IMR-90 (cell line): ENCODE data around the gene NR4A2. TPM values are rescaled to one million over a fixed set of nuclear protein-coding genes. Genes with fewer than 3 reads are reported as not detected.

ENCODE experiments used
- ATAC-seq: fragments of 200-7000 bp; cut with Tn5 transposase; 2 replicates; pipeline ENCODE4 v1.9.1; 2020; ENCODE audit warnings: low read depth, mild to moderate bottlenecking, moderate library complexity
- BruUV-seq: library from RNA; stranded (reverse); fragments of 400-500 nt; replicated peaks from 2 replicates; lab custom pipeline; 2021; lab: Mats Ljungman, UMichigan
- CTCF ChIA-PET: fragments of 300-600 bp; formaldehyde crosslinking; extraction: SDS; loops from one replicate; lab custom pipeline; 2021; ENCODE audit warnings: antibody characterized with exemption; lab: Yijun Ruan, JAX
- POLR2A ChIA-PET: fragments of 300-600 bp; sonication (Branson Sonifier 250); formaldehyde crosslinking; loops from one replicate; lab custom pipeline; 2022; ENCODE audit warnings: antibody characterized with exemption; ENCODE audit not compliant: unreplicated experiment; lab: Charles Lee
- DNase-seq: peaks from one replicate; pipeline ENCODE4 v3.0.0; 2013
- H2AFZ ChIP-seq: replicated peaks from 2 replicates; pipeline ENCODE3; 2013; ENCODE audit warnings: low read length, mild to moderate bottlenecking; ENCODE audit not compliant: poor library complexity
- H2AK5ac ChIP-seq: 2 replicates; pipeline ENCODE4 v1.6.1; 2013; ENCODE audit warnings: low read depth, low read length, inconsistent platforms
- H2AK9ac ChIP-seq: replicated peaks from 2 replicates; pipeline ENCODE3; 2013; ENCODE audit warnings: mild to moderate bottlenecking, low read depth, low read length, moderate library complexity; ENCODE audit not compliant: poor library complexity
- H2BK120ac ChIP-seq: 2 replicates; pipeline ENCODE4 v1.6.1; 2013; ENCODE audit warnings: low read depth, low read length, inconsistent platforms
- H2BK15ac ChIP-seq: 3 replicates; pipeline ENCODE4 v1.6.1; 2013; ENCODE audit warnings: low read depth, low read length, inconsistent platforms
- H2BK20ac ChIP-seq: 2 replicates; pipeline ENCODE4 v1.6.1; 2013; ENCODE audit warnings: low read depth, mild to moderate bottlenecking, inconsistent platforms, low read length, moderate library complexity
- H2BK5ac ChIP-seq: 2 replicates; pipeline ENCODE4 v1.6.1; 2013; ENCODE audit warnings: mild to moderate bottlenecking, low read depth, low read length, inconsistent platforms; ENCODE audit not compliant: poor library complexity, severe bottlenecking
- H3K14ac ChIP-seq: replicated peaks from 2 replicates; pipeline ENCODE4 v1.6.1; 2013; ENCODE audit warnings: low read depth, low read length, inconsistent platforms
- H3K18ac ChIP-seq: 2 replicates; pipeline ENCODE4 v1.6.1; 2013; ENCODE audit warnings: low read depth, low read length, control low read depth
- H3K23ac ChIP-seq: 2 replicates; pipeline ENCODE4 v1.6.1; 2013; ENCODE audit warnings: low read depth, low read length, inconsistent platforms
- H3K27ac ChIP-seq: 2 replicates; pipeline ENCODE4 v1.5.1; 2013; ENCODE audit warnings: mild to moderate bottlenecking, control low read depth, low read length; ENCODE audit not compliant: insufficient read depth
- H3K27me3 ChIP-seq: 2 replicates; pipeline ENCODE4 v1.6.1; 2013; ENCODE audit warnings: low read length; ENCODE audit not compliant: control insufficient read depth, insufficient read depth
- H3K36me3 ChIP-seq: 2 replicates; pipeline ENCODE4 v1.6.1; 2013; ENCODE audit warnings: low read length, mixed read lengths; ENCODE audit not compliant: control insufficient read depth, insufficient read depth
- H3K4ac ChIP-seq: 2 replicates; pipeline ENCODE4 v1.6.1; 2013; ENCODE audit warnings: low read depth, low read length, inconsistent platforms
- H3K4me1 ChIP-seq: 2 replicates; pipeline ENCODE4 v1.6.1; 2013; ENCODE audit warnings: low read length, mixed read lengths; ENCODE audit not compliant: control insufficient read depth, insufficient read depth
- H3K4me2 ChIP-seq: 2 replicates; pipeline ENCODE4 v1.6.1; 2013; ENCODE audit warnings: low read depth, mild to moderate bottlenecking, control low read depth, low read length, moderate library complexity
- H3K4me3 ChIP-seq: 2 replicates; pipeline ENCODE4 v1.5.1; 2013; ENCODE audit warnings: low read depth, mild to moderate bottlenecking, control low read depth, low read length, moderate library complexity; ENCODE audit not compliant: insufficient read depth
- H3K56ac ChIP-seq: 2 replicates; pipeline ENCODE4 v1.6.1; 2013; ENCODE audit warnings: low read length, inconsistent platforms; ENCODE audit not compliant: insufficient read depth; ENCODE audit errors: extremely low read depth
- H3K79me1 ChIP-seq, 2 experiments: 2 replicates each; pipeline ENCODE4 v1.6.1; 2013; ENCODE audit warnings: low read length in 2 of 2, inconsistent platforms in 1 of 2, low read depth in 1 of 2
- H3K9ac ChIP-seq: 2 replicates; pipeline ENCODE4 v1.6.1; 2013; ENCODE audit warnings: low read depth, low read length, control low read depth
- H3K9me1 ChIP-seq: 2 replicates; pipeline ENCODE4 v1.6.1; 2013; ENCODE audit warnings: low read length, inconsistent platforms; ENCODE audit not compliant: insufficient read depth
- H3K9me3 ChIP-seq: 2 replicates; pipeline ENCODE4 v1.6.1; 2013; ENCODE audit warnings: low read length; ENCODE audit not compliant: control insufficient read depth, insufficient read depth
- H4K20me1 ChIP-seq: 2 replicates; pipeline ENCODE4 v1.6.1; 2013; ENCODE audit warnings: low read length, inconsistent platforms; ENCODE audit not compliant: insufficient read depth
- H4K5ac ChIP-seq: 2 replicates; pipeline ENCODE4 v1.6.1; 2013; ENCODE audit warnings: mild to moderate bottlenecking, low read depth, low read length, control low read depth
- H4K8ac ChIP-seq, 2 experiments: 2 replicates each; pipeline ENCODE4 v1.6.1; 2013; ENCODE audit warnings: low read depth in 2 of 2, low read length in 2 of 2, control low read depth in 1 of 2, inconsistent platforms in 1 of 2
- H4K91ac ChIP-seq: 2 replicates; pipeline ENCODE4 v1.6.1; 2013; ENCODE audit warnings: low read depth, low read length, inconsistent platforms; ENCODE audit not compliant: insufficient read depth
- BHLHE40 ChIP-seq: fragments of 150-350 bp; IDR thresholded peaks from 2 replicates; pipeline ENCODE4 v1.6.1; 2016; ENCODE audit warnings: mild to moderate bottlenecking, low read depth, low read length
- CEBPB ChIP-seq: IDR thresholded peaks from 2 replicates; pipeline ENCODE4 v1.6.1; 2012; ENCODE audit warnings: low read depth, low read length, improper control_type of control experiment
- CTCF ChIP-seq: conservative IDR thresholded peaks from 2 replicates; pipeline ENCODE4 v1.5.1; 2012; ENCODE audit warnings: mild to moderate bottlenecking, low read depth, low read length, improper control_type of control experiment
- ELK1 ChIP-seq: fragments of 150-350 bp; IDR thresholded peaks from 2 replicates; pipeline ENCODE4 v1.6.1; 2016; ENCODE audit warnings: low read depth, mild to moderate bottlenecking, low read length, moderate library complexity, borderline replicate concordance
- FOS ChIP-seq: fragments of 150-350 bp; IDR thresholded peaks from 2 replicates; pipeline ENCODE4 v1.6.1; 2016; ENCODE audit warnings: low read depth, low read length
- MAFK ChIP-seq: IDR thresholded peaks from 2 replicates; pipeline ENCODE4 v1.6.1; 2012; ENCODE audit warnings: low read depth, low read length, improper control_type of control experiment
- MAZ ChIP-seq: IDR thresholded peaks from 2 replicates; pipeline ENCODE4 v1.6.1; 2012; ENCODE audit warnings: low read depth, mild to moderate bottlenecking, low read length, improper control_type of control experiment, moderate library complexity, borderline replicate concordance
- MXI1 ChIP-seq: IDR thresholded peaks from 2 replicates; pipeline ENCODE4 v1.6.1; 2012; ENCODE audit warnings: low read depth, mild to moderate bottlenecking, low read length, moderate library complexity, borderline replicate concordance
- NFE2L2 ChIP-seq: fragments of 150-350 bp; IDR thresholded peaks from 2 replicates; pipeline ENCODE4 v1.6.1; 2016; ENCODE audit warnings: low read depth, mild to moderate bottlenecking, low read length
- POLR2A ChIP-seq: IDR thresholded peaks from 2 replicates; pipeline ENCODE4 v1.6.1; 2012; ENCODE audit warnings: mild to moderate bottlenecking, low read depth, low read length
- RAD21 ChIP-seq: IDR thresholded peaks from 2 replicates; pipeline ENCODE4 v1.6.1; 2012; ENCODE audit warnings: low read length, improper control_type of control experiment
- RCOR1 ChIP-seq: IDR thresholded peaks from 2 replicates; pipeline ENCODE4 v1.6.1; 2012; ENCODE audit warnings: mild to moderate bottlenecking, low read length, improper control_type of control experiment; ENCODE audit not compliant: insufficient replicate concordance
- RFX5 ChIP-seq: IDR thresholded peaks from 2 replicates; pipeline ENCODE4 v1.8.0; 2012; ENCODE audit warnings: low read depth, mild to moderate bottlenecking, low read length, moderate library complexity
- SMC3 ChIP-seq: fragments of 150-350 bp; IDR thresholded peaks from 2 replicates; pipeline ENCODE4 v1.6.1; 2016; ENCODE audit warnings: low read depth, mild to moderate bottlenecking, antibody characterized with exemption, low read length, moderate library complexity
- USF2 ChIP-seq: fragments of 150-350 bp; IDR thresholded peaks from 2 replicates; pipeline ENCODE4 v1.6.1; 2017; ENCODE audit warnings: mild to moderate bottlenecking, antibody characterized with exemption, low read length, low read depth
- WGBS, 2 experiments: methylation state at CpG; one replicate each; pipeline versions ENCODE4 v1.1.5 to v1.1.7; 2013; ENCODE audit warnings: missing lambda C conversion rate in 2 of 2; ENCODE audit not compliant: insufficient read length in 1 of 2; ENCODE audit errors: extremely low coverage in 2 of 2; 5-methylcytosine and 5-hydroxymethylcytosine counted together
- dilution Hi-C: fragments of 300-500 bp; cut with HindIII; formaldehyde crosslinking; loops from one replicate; pipeline ENCODE4 v1.14.3; 2018; ENCODE audit warnings: low sequenced_read_pairs; ENCODE audit not compliant: unreplicated experiment
- in situ Hi-C: fragments of 300-500 bp; cut with MboI; formaldehyde crosslinking; loops from 3 replicates; pipeline ENCODE4 v1.14.3; 2019; ENCODE audit warnings: low sequenced_read_pairs, inconsistent platforms, mixed read lengths
- intact Hi-C: fragments of 100-400 bp; cut with micrococcal nuclease; formaldehyde crosslinking; loops from 2 replicates; pipeline ENCODE4 v1.10.0; 2022
- polyA plus RNA-seq, 3 experiments: library from polyadenylated mRNA; depleted of rRNA; stranded (reverse); fragments of >200 nt; gene quantifications; 2 replicates each; pipeline ENCODE4 v1.2.3, GENCODE V29; 2012; ENCODE audit warnings: low replicate concordance in 1 of 3
- total RNA-seq: library from RNA; depleted of rRNA; stranded (reverse); fragments of >200 nt; gene quantifications from 2 replicates; pipeline ENCODE4 v1.2.3, GENCODE V29; 2012

NR4A2 gene
- total and polyA plus RNA-seq, 2 of the 4 experiments (the other 2 are of a cell fraction), result 0.72 to 2.3 TPM

GRCh38 chr2:156350374-156351142, 18.0 kb upstream of the NR4A2 start:
- in situ Hi-C loops (no loop called here), intact Hi-C loops (no loop called here), dilution Hi-C loops (no loop called here)
- DNase-seq, result no peak
- H3K14ac ChIP-seq, result no peak overlapping the region
- no peak overlapping the region for H3K18ac ChIP-seq
- H3K36me3 ChIP-seq, result no peaks in the 10 kb centered on the region
- no peak overlapping the region for H3K4me2 ChIP-seq
- no peak for ATAC-seq
- H3K23ac ChIP-seq, result no peak overlapping the region
- no peaks in the 10 kb centered on the region for H3K9me1 ChIP-seq
- H3K9ac ChIP-seq, result no peak overlapping the region
- H2AK9ac ChIP-seq, result no peak overlapping the region
- H3K56ac ChIP-seq, result no peak overlapping the region
- no peaks in the 10 kb centered on the region for H3K9me3 ChIP-seq
- no peak overlapping the region for H2BK15ac ChIP-seq
- no peak overlapping the region for H3K4ac ChIP-seq
- no peak overlapping the region for H4K5ac ChIP-seq
- no peaks in the 10 kb centered on the region for H4K20me1 ChIP-seq
- H4K8ac ChIP-seq, result no peak overlapping the region
- ChIA-PET POLR2A (no interaction called here), CTCF (no interaction called here)
- H3K27ac ChIP-seq, result no peak overlapping the region
- no TSS peak for BruUV-seq
- TF ChIP-seq FOS (no peak), POLR2A (no peak), RFX5 (no peak), NFE2L2 (no peak), CTCF (no peak), RAD21 (no peak), MAZ (no peak), MAFK (no peak), RCOR1 (no peak), CEBPB (no peak), SMC3 (no peak), BHLHE40 (no peak), ELK1 (no peak), USF2 (no peak), MXI1 (no peak)
- no peak overlapping the region for H2AK5ac ChIP-seq
- no peaks in the 10 kb centered on the region for H3K79me1 ChIP-seq
- no peaks in the 10 kb centered on the region for H3K27me3 ChIP-seq
- H2AFZ ChIP-seq, result no peak overlapping the region
- H2BK5ac ChIP-seq, result no peak overlapping the region
- no peak overlapping the region for H2BK120ac ChIP-seq
- no peak overlapping the region for H2BK20ac ChIP-seq
- no peaks in the 10 kb centered on the region for H3K4me1 ChIP-seq
- H3K4me3 ChIP-seq, result no peak overlapping the region
- H4K91ac ChIP-seq, result no peak overlapping the region
- WGBS, 2 experiments, result 100% methylated on average over 1 of the region's 7 CpGs; no CpG with 5 or more reads in 1 of the 2 experiments
